Thyroid gland (tissue), 4 donors: Measurements from ENCODE around the gene RAE1. TPM values are rescaled to one million over a fixed set of nuclear protein-coding genes. Genes with fewer than 3 reads are reported as not detected.

Experiments
- DNase-seq, 2 donors: peaks; one replicate each; pipeline ENCODE4 v3.0.0-alpha.2; 2019
- H3K27ac ChIP-seq, 3 donors: fragments of 200-600 bp; sonication (generic); 1 replicate in 2 of 3; 2 replicates in 1 of 3; pipeline ENCODE4 v1.5.1; 2016 to 2019; ENCODE audit warnings: mild to moderate bottlenecking in 1 of 3, moderate library complexity in 1 of 3
- H3K27me3 ChIP-seq: fragments of 200-600 bp; sonication (generic); one replicate; pipeline ENCODE4 v1.5.1; 2019
- H3K36me3 ChIP-seq, 2 donors: fragments of 200-600 bp; sonication (generic); one replicate each; pipeline ENCODE4 v1.5.1; 2016 to 2019
- H3K4me1 ChIP-seq, 2 donors: fragments of 200-600 bp; sonication (generic); one replicate each; pipeline ENCODE4 v1.5.1; 2017 to 2019
- H3K4me3 ChIP-seq, 3 donors: fragments of 200-600 bp; sonication (generic); replicated peaks in 1 of 3; 1 replicate in 2 of 3; 2 replicates in 1 of 3; pipeline ENCODE4 v1.5.1; 2016; ENCODE audit warnings: mild to moderate bottlenecking in 1 of 3
- H3K9me3 ChIP-seq: fragments of 200-600 bp; sonication (generic); one replicate; pipeline ENCODE4 v1.5.1; 2017
- CTCF ChIP-seq, 6 experiments: fragments of 200-600 bp in 3 of 6; fragments of 450-650 bp in 3 of 6; sonication (generic) in 3 of 6; IDR thresholded peaks; one replicate each; pipeline ENCODE4 v1.5.1; 2016 to 2019; ENCODE audit warnings: antibody characterized with exemption in 6 of 6, mild to moderate bottlenecking in 2 of 6, inconsistent platforms in 1 of 6, moderate library complexity in 1 of 6
- POLR2A ChIP-seq, 2 donors: fragments of 450-650 bp; IDR thresholded peaks; one replicate each; pipeline ENCODE4 v1.6.1; 2017; ENCODE audit warnings: antibody characterized with exemption in 2 of 2, mild to moderate bottlenecking in 2 of 2, moderate library complexity in 1 of 2
- WGBS, 2 donors: methylation state at CpG; one replicate each; pipeline ENCODE4 v1.1.5; 2017; 5-methylcytosine and 5-hydroxymethylcytosine counted together
- intact Hi-C: fragments of 100-400 bp; cut with DNase I; formaldehyde crosslinking; loops from one replicate; pipeline ENCODE4 v1.15.1; 2023
- total RNA-seq, 4 donors: library from RNA; depleted of rRNA; stranded (reverse); fragments of >200 nt; gene quantifications; one replicate each; pipeline ENCODE4 v1.2.3, GENCODE V29; 2016

The RAE1 gene
- total RNA-seq, 4 donors from 2014 or later: 17.5 to 26.4 (median 22.3) TPM

- TF ChIP-seq CTCF (IDR thresholded peaks at IDR 0.05): no peak
- no peak for TF ChIP-seq POLR2A (IDR thresholded peaks at IDR 0.05)
- intact Hi-C loops: loop anchor here (10.0 kb wide), 3 partner anchors 208 to 1828 kb away; no protein-coding TSS in a partner anchor
- no peak for DNase-seq
- H3K9me3 ChIP-seq: no peaks in the 10 kb centered on the region
- no peaks in the 10 kb centered on the region for H3K27me3 ChIP-seq
- no peak overlapping the region for H3K4me3 ChIP-seq
- WGBS, 2 donors: 89 to 97% methylated on average over 3 to 4 of the region's 4 CpGs
- no peaks in the 10 kb centered on the region for H3K36me3 ChIP-seq
- no peak overlapping the region for H3K27ac ChIP-seq
- peaks cover 0 to 20% of the 10 kb centered on the region in 2 donors for H3K4me1 ChIP-seq
These were observed 35.7 kb downstream of the RAE1 start for GRCh38 chr20:57386762-57387161.

- H3K27me3 ChIP-seq: no peaks in the 10 kb centered on the region
- DNase-seq: no peak
- no peak overlapping the region for H3K4me3 ChIP-seq
- WGBS, 2 donors: 87 to 94% methylated on average over 6 to 8 of the region's 8 CpGs
- no peaks in the 10 kb centered on the region for H3K36me3 ChIP-seq
- intact Hi-C loops: loop anchor here (10.0 kb wide), 3 partner anchors 207 to 1827 kb away; no protein-coding TSS in a partner anchor
- TF ChIP-seq CTCF (IDR thresholded peaks at IDR 0.05) (no peak), POLR2A (IDR thresholded peaks at IDR 0.05) (no peak)
- H3K27ac ChIP-seq: no peak overlapping the region
- peaks cover 5 to 24% of the 10 kb centered on the region in 2 donors for H3K4me1 ChIP-seq
- no peaks in the 10 kb centered on the region for H3K9me3 ChIP-seq
These were observed 36.4 kb downstream of the RAE1 start for GRCh38 chr20:57387463-57387862.

- Histone ChIP-seq H3K27ac (no peak overlapping the region), H3K4me3 (no peak overlapping the region), H3K27me3 (no peaks in the 10 kb centered on the region), H3K36me3 (no peaks in the 10 kb centered on the region), H3K9me3 (no peaks in the 10 kb centered on the region), H3K4me1 (peaks cover 5 to 29% of the 10 kb centered on the region in 2 donors)
- 89 to 93% methylated on average over 7 of the region's 7 CpGs for WGBS, 2 donors
- TF ChIP-seq POLR2A (IDR thresholded peaks at IDR 0.05): no peak
- TF ChIP-seq CTCF (IDR thresholded peaks at IDR 0.05): no peak
- intact Hi-C loops: loop anchor here (10.0 kb wide), 3 partner anchors 207 to 1827 kb away; no protein-coding TSS in a partner anchor
- DNase-seq: no peak
These were observed 36.9 kb downstream of the RAE1 start for GRCh38 chr20:57387945-57388371.

GRCh38 chr20:57388953-57389694, 38.1 kb downstream of the RAE1 start:
- peak overlapping the region in 2 of 3 donors; percentile 12 to 29 for H3K4me3 ChIP-seq

More at GRCh38 chr20:57388953-57389694, 38.1 kb downstream of the RAE1 start:
- TF ChIP-seq CTCF (IDR thresholded peaks at IDR 0.05) (peak in 3 of 6 experiments; percentile 12 to 26 (median 21)), POLR2A (IDR thresholded peaks at IDR 0.05) (peak in 1 of 2 donors; percentile 51)
- H3K36me3 ChIP-seq: no peaks in the 10 kb centered on the region
- peak overlapping the region; percentile 56 to 79 (median 59) for H3K27ac ChIP-seq
- intact Hi-C loops: loop anchor here (10.0 kb wide), 3 partner anchors 206 to 1826 kb away; no protein-coding TSS in a partner anchor
- no peaks in the 10 kb centered on the region for H3K27me3 ChIP-seq
- H3K4me1 ChIP-seq: peaks cover 5 to 30% of the 10 kb centered on the region in 2 donors
- peak; percentile 84 to 86 for DNase-seq
- WGBS, 2 donors: 11 to 13% methylated on average over 19 to 23 of the region's 57 CpGs
- no peaks in the 10 kb centered on the region for H3K9me3 ChIP-seq
